NCI-H1417 treated with DMSO at 0.1 percent for 48 hours (cell line): Measurements from ENCODE around the gene SDHAF2.
"Not testable (repeated sequence)": the region's sequence is repeated elsewhere in the genome, so short reads cannot be mapped to it uniquely, and the experiment has no call there.

Experiments
- DNase-seq: peaks from one replicate; lab custom pipeline; 2025; lab: John Stamatoyannopoulos, UW

SDHAF2 gene

GRCh38 chr11:61476371-61476770 lies 46.4 kb downstream of the SDHAF2 start:
- DNase-seq, result no peak

GRCh38 chr11:61477126-61477525 lies 47.2 kb downstream of the SDHAF2 start:
- DNase-seq, result no peak

DNA sequence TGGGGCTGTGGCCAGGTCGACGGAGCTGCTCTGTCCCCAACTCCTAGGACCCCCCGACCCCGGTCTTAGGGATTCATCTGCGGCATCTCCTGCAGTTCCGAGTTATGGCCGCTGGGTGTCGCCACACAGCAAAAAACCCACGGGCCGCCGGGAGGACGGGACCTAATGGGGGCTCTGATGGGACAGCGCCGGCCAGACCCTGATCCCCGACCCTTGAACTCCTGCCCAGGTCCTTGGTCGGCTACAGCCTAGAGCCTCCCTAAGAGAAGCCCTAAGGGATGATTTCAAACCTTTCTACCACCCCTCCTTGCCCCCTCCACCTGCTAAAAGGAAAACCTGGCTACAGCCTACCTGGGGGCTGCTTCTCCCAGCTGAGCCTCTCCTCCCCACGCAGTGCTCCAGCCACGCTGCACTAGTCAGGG lies 47.8 kb downstream of the SDHAF2 start:
- DNase-seq, result no peak

GRCh38 chr11:61479360-61480058 lies 49.6 kb downstream of the SDHAF2 start:
- not testable (repeated sequence) for DNase-seq

- no peak for DNase-seq
Measured at GRCh38 chr11:61480261-61480993, 50.5 kb downstream of the SDHAF2 start.

DNA sequence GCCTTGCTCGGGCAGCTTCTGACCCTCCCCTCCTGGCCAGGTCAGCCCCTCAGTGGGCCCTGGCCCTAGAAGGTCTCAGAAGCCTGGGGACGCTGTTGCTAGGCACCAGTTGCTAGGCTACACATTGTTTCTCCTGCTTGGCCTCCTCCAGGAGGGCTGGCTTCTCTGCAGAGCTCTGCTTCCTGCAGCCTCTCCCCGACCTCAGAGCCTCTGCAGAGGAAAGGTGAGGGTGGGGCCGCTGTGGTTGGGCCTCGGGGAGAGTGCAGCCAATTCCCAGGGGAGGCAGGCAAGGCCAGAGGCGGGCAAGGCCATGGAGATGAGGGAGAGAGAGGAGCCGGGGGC lies 51.0 kb downstream of the SDHAF2 start:
- DNase-seq, result peak; percentile 31

GRCh38 chr11:61481806-61482205 lies 51.9 kb downstream of the SDHAF2 start:
- no peak for DNase-seq

- no peak for DNase-seq
Measured at GRCh38 chr11:61482513-61482912, 52.6 kb downstream of the SDHAF2 start.

DNA sequence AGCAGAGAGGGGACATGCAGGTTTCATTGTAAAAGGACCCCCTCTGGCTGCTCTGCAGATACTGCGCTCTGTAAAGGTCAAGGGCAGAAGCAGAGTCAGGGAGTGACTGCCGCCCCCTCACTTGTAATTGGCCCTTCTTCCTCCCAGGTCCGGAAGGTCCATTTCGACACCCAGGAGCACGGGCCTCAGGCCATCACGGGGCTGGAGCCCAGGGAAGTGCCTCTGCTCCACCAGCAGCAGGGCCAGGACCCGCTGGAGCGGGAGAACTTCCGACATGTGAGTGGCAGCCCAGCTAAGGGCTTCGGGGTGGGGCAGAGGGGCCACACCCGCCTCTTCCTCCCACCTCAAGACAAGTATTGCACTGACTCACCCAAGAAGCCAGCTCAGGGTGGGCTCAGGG lies 54.6 kb downstream of the SDHAF2 start:
- no peak for DNase-seq

GRCh38 chr11:61485080-61485479 lies 55.2 kb downstream of the SDHAF2 start:
- no peak for DNase-seq

- no peak for DNase-seq
Measured at GRCh38 chr11:61486011-61486620, 56.2 kb downstream of the SDHAF2 start.

- no peak for DNase-seq
Measured at GRCh38 chr11:61486779-61487178, 56.9 kb downstream of the SDHAF2 start.

GRCh38 chr11:61487342-61488025 lies 57.6 kb downstream of the SDHAF2 start:
- DNase-seq, result no peak

DNA sequence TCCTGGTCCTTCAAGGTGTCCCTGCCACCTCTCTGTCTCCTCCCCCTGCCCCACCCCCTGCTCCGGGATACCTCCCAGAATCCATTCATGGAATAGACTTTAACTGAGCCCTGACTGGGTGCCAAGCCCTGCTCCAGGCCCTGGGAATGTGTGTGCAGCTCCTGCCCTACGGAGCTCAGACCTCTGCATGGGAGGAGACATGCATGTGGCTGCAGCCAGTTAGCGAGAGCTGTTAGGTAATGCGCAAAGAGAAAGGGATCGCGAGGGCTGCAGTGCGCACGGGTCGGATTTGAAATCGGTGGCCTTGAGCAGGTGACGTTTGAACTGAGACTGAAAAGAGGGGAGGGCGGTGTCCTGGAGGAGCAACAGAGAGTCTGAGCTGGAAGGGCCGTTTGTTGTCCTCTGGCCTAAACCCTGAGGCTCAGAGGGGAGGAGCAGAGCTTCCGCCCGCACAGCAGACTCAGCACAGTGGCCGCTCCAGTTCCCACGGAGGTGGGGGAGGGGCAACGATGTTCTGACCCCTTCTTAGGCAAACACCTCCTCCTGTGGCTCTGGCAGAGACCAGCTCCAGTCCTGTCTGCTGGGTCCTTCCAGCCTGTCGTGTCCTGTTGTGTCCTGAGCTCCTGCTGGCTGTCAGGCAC lies 58.8 kb downstream of the SDHAF2 start:
- DNase-seq, result peak; percentile 45

GRCh38 chr11:61489833-61490721 lies 60.2 kb downstream of the SDHAF2 start:
- DNase-seq, result no peak

DNA sequence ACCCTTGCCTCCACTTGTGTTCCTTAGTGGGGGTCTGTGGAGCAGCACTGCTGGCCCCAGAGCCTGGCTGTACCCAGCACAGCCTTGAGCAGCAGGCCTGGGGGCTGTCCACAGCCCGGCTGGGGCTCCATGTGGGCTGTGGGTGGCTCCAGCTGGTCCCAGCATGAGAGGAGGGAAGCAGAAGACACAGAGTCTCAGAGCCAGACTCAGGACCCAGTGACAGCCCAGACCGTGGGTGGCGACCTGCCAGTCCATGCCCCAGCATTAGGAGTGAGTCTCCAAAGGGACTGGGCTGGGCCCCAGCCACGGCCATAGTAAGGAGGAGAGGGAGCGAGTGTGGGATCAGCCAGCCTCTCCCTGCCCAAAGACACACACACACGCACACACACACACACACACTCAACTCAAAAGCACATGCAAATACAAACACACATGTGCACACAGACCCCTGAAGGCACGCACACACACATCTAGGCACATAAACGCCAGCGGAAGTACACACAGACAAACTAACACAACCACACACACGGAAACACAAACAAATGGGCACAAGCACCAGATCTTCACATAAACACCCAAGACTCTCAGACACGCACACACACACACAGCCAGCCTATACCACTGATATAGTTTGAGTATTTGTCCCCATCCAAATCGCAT lies 61.9 kb downstream of the SDHAF2 start:
- DNase-seq, result no peak

DNA sequence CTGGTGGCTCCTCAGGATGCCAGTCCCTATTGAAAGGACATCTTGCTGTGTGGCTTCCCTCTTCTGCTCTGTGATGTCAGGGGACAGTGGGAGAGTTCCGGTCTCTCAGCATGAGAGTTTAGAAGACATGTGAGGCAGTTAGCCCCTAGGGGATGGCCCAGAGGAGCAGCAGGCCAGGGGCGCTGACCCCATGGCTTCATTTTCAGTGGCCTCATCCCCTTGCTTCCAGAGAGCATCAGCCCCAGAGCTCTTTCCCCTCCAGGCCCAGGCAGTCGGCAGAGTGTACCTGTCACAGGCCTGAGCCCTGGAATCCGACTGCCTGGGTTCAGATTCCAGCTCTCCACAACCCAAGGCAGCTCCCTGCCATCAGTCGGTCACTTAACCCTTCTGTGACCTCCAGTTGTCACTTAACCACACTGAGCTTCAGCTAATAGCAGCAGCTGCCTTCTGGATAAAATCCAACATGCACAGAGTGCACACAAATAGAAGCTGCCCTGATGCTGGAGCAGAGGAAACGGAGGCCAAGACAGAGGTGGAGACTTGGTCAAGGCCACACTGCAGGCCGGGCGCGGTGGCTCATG lies 64.5 kb downstream of the SDHAF2 start:
- DNase-seq, result no peak

GRCh38 chr11:61495801-61496601 lies 66.1 kb downstream of the SDHAF2 start:
- peak; percentile 6 for DNase-seq
